HepG2 (cell line): ENCODE data around the gene TTLL1. TPM values are rescaled to one million over a fixed set of nuclear protein-coding genes. Genes with fewer than 3 reads are reported as not detected.
"Not testable (repeated sequence)": the region's sequence is repeated elsewhere in the genome, so short reads cannot be mapped to it uniquely, and the experiment has no call there.

Source experiments
- ATAC-seq: fragments of 200-7000 bp; cut with Tn5 transposase; 3 replicates; pipeline ENCODE4 v1.9.1; 2020; ENCODE audit warnings: mild to moderate bottlenecking, moderate library complexity
- BruUV-seq: library from RNA; stranded (reverse); fragments of 400-500 nt; replicated peaks from 2 replicates; lab custom pipeline; 2021; lab: Mats Ljungman, UMichigan
- CTCF ChIA-PET: fragments of 300-600 bp; formaldehyde crosslinking; extraction: SDS; loops from one replicate; lab custom pipeline; 2021; ENCODE audit warnings: low total read pairs, inconsistent platforms, low intra/inter-chr PET ratio; lab: Yijun Ruan, JAX
- POLR2A ChIA-PET: fragments of 350-600 bp; sonication (Branson Sonifier 250); formaldehyde crosslinking; loops from one replicate; lab custom pipeline; 2020; ENCODE audit warnings: antibody characterized with exemption, inconsistent platforms; lab: Yijun Ruan, JAX
- DNase-seq: peaks from one replicate; pipeline ENCODE4 v3.0.0-alpha.2; 2015; ENCODE audit warnings: low spot score
- FAIRE-seq: peaks from 3 replicates; lab custom pipeline; 2011; peaks lifted over from hg19 to GRCh38; lab: Jason Lieb, UNC
- H2AFZ ChIP-seq: one replicate; pipeline ENCODE4 v1.6.1; 2011; ENCODE audit warnings: low read length, inconsistent platforms
- H3K27ac ChIP-seq: fragments of 300-600 bp; 3 replicates; pipeline ENCODE4 v1.8.0; 2011; ENCODE audit warnings: mixed run types, mild to moderate bottlenecking, mixed read lengths, low read length, inconsistent platforms; ENCODE audit not compliant: insufficient read depth; ENCODE audit errors: extremely low read length
- H3K27me3 ChIP-seq, 2 experiments: fragments of 200-600 bp in 1 of 2; 2 replicates in 1 of 2; 3 replicates in 1 of 2; pipeline versions ENCODE4 v1.6.0 to v1.8.0; 2011; ENCODE audit warnings: low read length in 2 of 2, mild to moderate bottlenecking in 2 of 2, moderate library complexity in 2 of 2, inconsistent platforms in 1 of 2; ENCODE audit not compliant: insufficient read depth in 2 of 2, control insufficient read depth in 1 of 2
- H3K36me3 ChIP-seq, 2 experiments: fragments of 200-600 bp in 1 of 2; replicated peaks in 1 of 2; 2 replicates in 1 of 2; 3 replicates in 1 of 2; pipeline versions ENCODE4 v1.5.1 to v1.8.0; 2011; ENCODE audit warnings: low read length in 2 of 2, inconsistent platforms in 1 of 2; ENCODE audit not compliant: insufficient read depth in 2 of 2, control insufficient read depth in 1 of 2
- H3K4me1 ChIP-seq: 2 replicates; pipeline ENCODE4 v1.5.1; 2012; ENCODE audit warnings: low read length, inconsistent platforms; ENCODE audit not compliant: insufficient read depth
- H3K4me2 ChIP-seq: 2 replicates; pipeline ENCODE4 v1.6.0; 2011; ENCODE audit warnings: low read depth, low read length, inconsistent platforms
- H3K4me3 ChIP-seq, 3 experiments: fragments of 200-600 bp in 1 of 3; sonication (generic), shearing (Covaris generic) in 1 of 3; replicated peaks in 1 of 3; 2 replicates each; pipeline ENCODE4 v1.5.1; 2011 to 2016; ENCODE audit warnings: low read length in 3 of 3, inconsistent platforms in 2 of 3, low read depth in 2 of 3, mild to moderate bottlenecking in 2 of 3, control low read depth in 1 of 3, mixed read lengths in 1 of 3; ENCODE audit not compliant: insufficient read depth in 1 of 3
- H3K79me2 ChIP-seq: one replicate; pipeline ENCODE4 v1.6.1; 2011; ENCODE audit warnings: low read length, inconsistent platforms; ENCODE audit not compliant: insufficient read depth
- H3K9ac ChIP-seq: 2 replicates; pipeline ENCODE4 v1.6.0; 2011; ENCODE audit warnings: mild to moderate bottlenecking, low read depth, low read length, inconsistent platforms; ENCODE audit not compliant: insufficient read depth
- H3K9me3 ChIP-seq: 2 replicates; pipeline ENCODE4 v1.5.1; 2012; ENCODE audit warnings: mild to moderate bottlenecking, low read length
- H4K20me1 ChIP-seq: 2 replicates; pipeline ENCODE4 v1.6.0; 2011; ENCODE audit warnings: inconsistent platforms, mild to moderate bottlenecking, low read length, moderate library complexity; ENCODE audit not compliant: insufficient read depth
- ARNT2 ChIP-seq: sonication (generic); formaldehyde crosslinking; IDR thresholded peaks from 2 replicates; pipeline ENCODE4 v1.8.0; 2022; ENCODE audit warnings: mild to moderate bottlenecking, low read depth, missing genetic modification reagents, moderate library complexity
- FOSL1 ChIP-seq: sonication (generic); formaldehyde crosslinking; IDR thresholded peaks from 2 replicates; pipeline ENCODE4 v1.9.0; 2021; ENCODE audit warnings: missing genetic modification reagents, borderline replicate concordance
- GATAD2A ChIP-seq: IDR thresholded peaks from 2 replicates; pipeline ENCODE4 v1.6.1; 2016
- HMG20A ChIP-seq: IDR thresholded peaks from 2 replicates; pipeline ENCODE4 v1.6.1; 2016; ENCODE audit warnings: borderline replicate concordance
- JUND ChIP-seq: sonication (generic); formaldehyde crosslinking; IDR thresholded peaks from 2 replicates; pipeline ENCODE4 v1.8.0; 2022; ENCODE audit warnings: mild to moderate bottlenecking, missing genetic modification reagents
- MED1 ChIP-seq: sonication (generic); formaldehyde crosslinking; IDR thresholded peaks from 2 replicates; pipeline ENCODE4 v1.4.0; 2020; ENCODE audit warnings: missing genetic modification reagents
- MXD4 ChIP-seq: IDR thresholded peaks from 2 replicates; pipeline ENCODE4 v1.6.1; 2016; ENCODE audit warnings: mild to moderate bottlenecking, missing biosample characterization, missing genetic modification reagents
- RXRA ChIP-seq: sonication (generic); formaldehyde crosslinking; IDR thresholded peaks from 2 replicates; pipeline ENCODE4 v1.5.1; 2020; ENCODE audit warnings: missing genetic modification reagents
- SP5 ChIP-seq: IDR thresholded peaks from 2 replicates; pipeline ENCODE4 v1.6.1; 2016; ENCODE audit warnings: low read depth, borderline replicate concordance
- TARDBP ChIP-seq: sonication (generic); formaldehyde crosslinking; IDR thresholded peaks from 2 replicates; pipeline ENCODE4 v1.8.0; 2022; ENCODE audit warnings: mild to moderate bottlenecking, missing genetic modification reagents
- WGBS: methylation state at CpG from one replicate; pipeline ENCODE4 v1.1.6; 2017; ENCODE audit warnings: low lambda C conversion rate; 5-methylcytosine and 5-hydroxymethylcytosine counted together
- in situ Hi-C: cut with HindIII; loops from 2 replicates; pipeline ENCODE4 v1.10.0; 2017; ENCODE audit warnings: low pct_unique_long_range_greater_than_20kb; ENCODE audit not compliant: extremely low pct_ligation_motif_present
- intact Hi-C: fragments of 100-400 bp; cut with micrococcal nuclease; formaldehyde crosslinking; loops from one replicate; pipeline ENCODE4 v1.10.0; 2022; ENCODE audit not compliant: unreplicated experiment
- polyA plus RNA-seq, 8 experiments: library from polyadenylated mRNA; depleted of rRNA in 3 of 8; stranded (reverse) in 7 of 8; unstranded in 1 of 8; fragments of >200 nt; fragmentation: Illumina TruSeq in 4 of 8; extraction: Trizol in 4 of 8; gene quantifications; 2 replicates each; pipeline versions ENCODE4 v1.2.1 to v1.2.3, GENCODE V29; 2011 to 2016; ENCODE audit warnings: low read depth in 4 of 8, missing spikeins in 1 of 8, mixed read lengths in 1 of 8; ENCODE audit not compliant: insufficient read depth in 1 of 8
- total RNA-seq, 5 experiments: library from RNA; depleted of rRNA; stranded (reverse); fragments of >200 nt; fragmentation: Illumina TruSeq; extraction: Trizol; gene quantifications; 2 replicates each; pipeline ENCODE4 v1.2.3, GENCODE V29; 2016; ENCODE audit warnings: low read depth in 1 of 5
- TF ChIP-seq, protein P1 (sequence below): sonication (generic); formaldehyde crosslinking; IDR thresholded peaks from 2 replicates; pipeline ENCODE4 v1.5.1; 2020; ENCODE audit warnings: mild to moderate bottlenecking, missing genetic modification reagents, moderate library complexity
- TF ChIP-seq, protein P2 (sequence below): sonication (generic); formaldehyde crosslinking; IDR thresholded peaks from 2 replicates; pipeline ENCODE4 v1.4.0; 2020; ENCODE audit warnings: missing genetic modification reagents
- TF ChIP-seq, protein P3 (sequence below): sonication (generic); formaldehyde crosslinking; IDR thresholded peaks from 2 replicates; pipeline ENCODE4 v1.4.0; 2020; ENCODE audit warnings: missing genetic modification reagents, borderline replicate concordance

Gene TTLL1
- total and polyA plus RNA-seq, 2 of the 13 experiments (the other 11 are each of a cell fraction or from before 2014, with no cell fraction given): 1.6 to 5.3 TPM

GRCh38 chr22:43104056-43104625 is 14.9 kb upstream of the TTLL1 start:
- Histone ChIP-seq H3K4me1 (peaks cover 50% of the 10 kb centered on the region), H3K4me3 (peak overlapping the region; percentile 36 to 63 (median 48)), H2AFZ (peak overlapping the region; percentile 67), H3K9ac (peak overlapping the region; percentile 4; the same call in 1 of the 2 replicates), H3K4me2 (peak overlapping the region; percentile 92)
- H3K27ac ChIP-seq, intact Hi-C loops, in situ Hi-C loops, H3K27me3 ChIP-seq, H4K20me1 ChIP-seq, BruUV-seq, H3K36me3 ChIP-seq, CTCF ChIA-PET, H3K9me3 ChIP-seq, H3K79me2 ChIP-seq: not testable (repeated sequence)
- FAIRE-seq (peak; percentile 77), ATAC-seq (peak; percentile 83), DNase-seq (peak; percentile 93)
- POLR2A ChIA-PET: interaction anchor here (0.7 to 2.7 kb wide), 10 partner anchors 10 to 417 kb away, joined by 3 to 13 read pairs (median 4); no protein-coding TSS in a partner anchor
- WGBS: 1% methylated on average over 14 of the region's 15 CpGs
- TF ChIP-seq TARDBP (CRISPR knock-in tag): peak; percentile 61
- TF ChIP-seq SP5 (CRISPR knock-in tag): peak; percentile 28; the same call in 1 of the 2 replicates
- TF ChIP-seq MED1 (CRISPR knock-in tag): peak; percentile 20; the same call in 1 of the 2 replicates
- peak; percentile 63; the same call in 1 of the 2 replicates for TF ChIP-seq HMG20A (CRISPR knock-in tag)
- TF ChIP-seq ARNT2 (CRISPR knock-in tag): 0 out of 2 replicates have a peak, but pooled peaks have one; percentile 48
- TF ChIP-seq, protein P1, sequence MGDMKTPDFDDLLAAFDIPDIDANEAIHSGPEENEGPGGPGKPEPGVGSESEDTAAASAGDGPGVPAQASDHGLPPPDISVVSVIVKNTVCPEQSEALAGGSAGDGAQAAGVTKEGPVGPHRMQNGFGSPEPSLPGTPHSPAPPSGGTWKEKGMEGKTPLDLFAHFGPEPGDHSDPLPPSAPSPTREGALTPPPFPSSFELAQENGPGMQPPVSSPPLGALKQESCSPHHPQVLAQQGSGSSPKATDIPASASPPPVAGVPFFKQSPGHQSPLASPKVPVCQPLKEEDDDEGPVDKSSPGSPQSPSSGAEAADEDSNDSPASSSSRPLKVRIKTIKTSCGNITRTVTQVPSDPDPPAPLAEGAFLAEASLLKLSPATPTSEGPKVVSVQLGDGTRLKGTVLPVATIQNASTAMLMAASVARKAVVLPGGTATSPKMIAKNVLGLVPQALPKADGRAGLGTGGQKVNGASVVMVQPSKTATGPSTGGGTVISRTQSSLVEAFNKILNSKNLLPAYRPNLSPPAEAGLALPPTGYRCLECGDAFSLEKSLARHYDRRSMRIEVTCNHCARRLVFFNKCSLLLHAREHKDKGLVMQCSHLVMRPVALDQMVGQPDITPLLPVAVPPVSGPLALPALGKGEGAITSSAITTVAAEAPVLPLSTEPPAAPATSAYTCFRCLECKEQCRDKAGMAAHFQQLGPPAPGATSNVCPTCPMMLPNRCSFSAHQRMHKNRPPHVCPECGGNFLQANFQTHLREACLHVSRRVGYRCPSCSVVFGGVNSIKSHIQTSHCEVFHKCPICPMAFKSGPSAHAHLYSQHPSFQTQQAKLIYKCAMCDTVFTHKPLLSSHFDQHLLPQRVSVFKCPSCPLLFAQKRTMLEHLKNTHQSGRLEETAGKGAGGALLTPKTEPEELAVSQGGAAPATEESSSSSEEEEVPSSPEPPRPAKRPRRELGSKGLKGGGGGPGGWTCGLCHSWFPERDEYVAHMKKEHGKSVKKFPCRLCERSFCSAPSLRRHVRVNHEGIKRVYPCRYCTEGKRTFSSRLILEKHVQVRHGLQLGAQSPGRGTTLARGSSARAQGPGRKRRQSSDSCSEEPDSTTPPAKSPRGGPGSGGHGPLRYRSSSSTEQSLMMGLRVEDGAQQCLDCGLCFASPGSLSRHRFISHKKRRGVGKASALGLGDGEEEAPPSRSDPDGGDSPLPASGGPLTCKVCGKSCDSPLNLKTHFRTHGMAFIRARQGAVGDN (CRISPR knock-in tag): peak; percentile 13; the same call in 1 of the 2 replicates
- TF ChIP-seq JUND (CRISPR knock-in tag): peak; percentile 96
- peak; percentile 65; the same call in 1 of the 2 replicates for TF ChIP-seq RXRA (CRISPR knock-in tag)
- TF ChIP-seq, protein P2, sequence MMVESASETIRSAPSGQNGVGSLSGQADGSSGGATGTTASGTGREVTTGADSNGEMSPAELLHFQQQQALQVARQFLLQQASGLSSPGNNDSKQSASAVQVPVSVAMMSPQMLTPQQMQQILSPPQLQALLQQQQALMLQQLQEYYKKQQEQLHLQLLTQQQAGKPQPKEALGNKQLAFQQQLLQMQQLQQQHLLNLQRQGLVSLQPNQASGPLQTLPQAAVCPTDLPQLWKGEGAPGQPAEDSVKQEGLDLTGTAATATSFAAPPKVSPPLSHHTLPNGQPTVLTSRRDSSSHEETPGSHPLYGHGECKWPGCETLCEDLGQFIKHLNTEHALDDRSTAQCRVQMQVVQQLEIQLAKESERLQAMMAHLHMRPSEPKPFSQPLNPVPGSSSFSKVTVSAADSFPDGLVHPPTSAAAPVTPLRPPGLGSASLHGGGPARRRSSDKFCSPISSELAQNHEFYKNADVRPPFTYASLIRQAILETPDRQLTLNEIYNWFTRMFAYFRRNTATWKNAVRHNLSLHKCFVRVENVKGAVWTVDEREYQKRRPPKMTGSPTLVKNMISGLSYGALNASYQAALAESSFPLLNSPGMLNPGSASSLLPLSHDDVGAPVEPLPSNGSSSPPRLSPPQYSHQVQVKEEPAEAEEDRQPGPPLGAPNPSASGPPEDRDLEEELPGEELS (CRISPR knock-in tag): peak; percentile 88
- TF ChIP-seq GATAD2A (CRISPR knock-in tag): peak; percentile 72
- TF ChIP-seq MXD4 (CRISPR knock-in tag): 0 out of 2 replicates have a peak, but pooled peaks have one; percentile 37
- TF ChIP-seq FOSL1: peak; percentile 91; the same call in 1 of the 2 replicates
- TF ChIP-seq, protein P3, sequence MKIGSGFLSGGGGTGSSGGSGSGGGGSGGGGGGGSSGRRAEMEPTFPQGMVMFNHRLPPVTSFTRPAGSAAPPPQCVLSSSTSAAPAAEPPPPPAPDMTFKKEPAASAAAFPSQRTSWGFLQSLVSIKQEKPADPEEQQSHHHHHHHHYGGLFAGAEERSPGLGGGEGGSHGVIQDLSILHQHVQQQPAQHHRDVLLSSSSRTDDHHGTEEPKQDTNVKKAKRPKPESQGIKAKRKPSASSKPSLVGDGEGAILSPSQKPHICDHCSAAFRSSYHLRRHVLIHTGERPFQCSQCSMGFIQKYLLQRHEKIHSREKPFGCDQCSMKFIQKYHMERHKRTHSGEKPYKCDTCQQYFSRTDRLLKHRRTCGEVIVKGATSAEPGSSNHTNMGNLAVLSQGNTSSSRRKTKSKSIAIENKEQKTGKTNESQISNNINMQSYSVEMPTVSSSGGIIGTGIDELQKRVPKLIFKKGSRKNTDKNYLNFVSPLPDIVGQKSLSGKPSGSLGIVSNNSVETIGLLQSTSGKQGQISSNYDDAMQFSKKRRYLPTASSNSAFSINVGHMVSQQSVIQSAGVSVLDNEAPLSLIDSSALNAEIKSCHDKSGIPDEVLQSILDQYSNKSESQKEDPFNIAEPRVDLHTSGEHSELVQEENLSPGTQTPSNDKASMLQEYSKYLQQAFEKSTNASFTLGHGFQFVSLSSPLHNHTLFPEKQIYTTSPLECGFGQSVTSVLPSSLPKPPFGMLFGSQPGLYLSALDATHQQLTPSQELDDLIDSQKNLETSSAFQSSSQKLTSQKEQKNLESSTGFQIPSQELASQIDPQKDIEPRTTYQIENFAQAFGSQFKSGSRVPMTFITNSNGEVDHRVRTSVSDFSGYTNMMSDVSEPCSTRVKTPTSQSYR (CRISPR knock-in tag): peak; percentile 81
